ENCODE data around the gene TNFRSF6B.

TNFRSF6B gene

GRCh38 chr20:63699466-63700198 is 3.2 kb downstream of the TNFRSF6B start:
- DNase-seq (ENCODE audit: low read depth) = no peak
- no peak for TF ChIP-seq CTCF (IDR thresholded peaks at IDR 0.05; ENCODE audit: insufficient read depth, low read depth, low read length, missing control alignments)
- no peak overlapping the region for H3K4me3 ChIP-seq (ENCODE audit: low read depth, low read length)

DNA sequence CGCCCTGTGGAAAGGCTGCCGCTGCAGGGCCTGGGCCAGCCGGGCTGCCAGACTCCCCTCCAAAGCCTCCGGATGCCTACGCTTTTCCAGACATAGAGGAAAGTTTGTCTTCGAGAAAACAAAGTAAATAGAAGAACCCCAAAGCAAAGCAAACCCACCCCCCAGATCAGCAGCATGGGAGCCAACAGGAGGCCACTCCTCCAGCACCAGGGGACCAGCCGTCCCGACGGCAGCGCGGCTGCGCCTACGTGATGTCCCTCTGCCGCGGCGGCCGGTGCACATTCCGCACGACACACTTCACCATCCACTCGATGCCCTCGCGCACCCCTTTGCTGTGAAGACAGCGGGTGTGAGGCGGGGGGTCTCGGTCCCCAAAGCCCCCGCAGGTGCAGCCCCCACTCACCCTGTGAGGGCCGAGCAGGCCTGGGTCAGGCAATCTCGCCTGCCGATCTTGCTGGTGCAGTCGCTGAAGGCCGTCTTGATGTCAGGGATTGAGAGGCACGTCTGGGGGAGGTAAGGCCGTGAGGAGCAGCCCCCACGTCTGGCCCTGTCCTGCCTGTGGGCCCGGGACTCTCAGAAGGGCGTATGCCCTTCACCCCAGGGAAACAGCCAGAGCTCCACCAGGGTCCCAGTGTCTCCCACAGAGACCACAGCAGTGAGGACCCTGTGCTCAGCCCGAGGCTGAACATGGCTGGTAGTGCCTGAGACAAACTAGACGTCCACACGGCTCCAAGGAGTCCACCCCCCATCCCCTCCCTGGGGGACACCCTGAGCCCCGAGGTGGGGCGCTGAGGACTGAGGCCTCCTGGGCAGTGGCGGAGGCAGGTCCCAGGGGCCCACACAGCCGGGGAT is 4.0 kb downstream of the TNFRSF6B start:
- DNase-seq (ENCODE audit: low read depth) = no peak
- H3K4me3 ChIP-seq (ENCODE audit: low read depth, low read length) = no peak overlapping the region
- no peak for TF ChIP-seq CTCF (IDR thresholded peaks at IDR 0.05; ENCODE audit: insufficient read depth, low read depth, low read length, missing control alignments)

GRCh38 chr20:63701051-63701328 is 4.5 kb downstream of the TNFRSF6B start:
- TF ChIP-seq CTCF (IDR thresholded peaks at IDR 0.05; ENCODE audit: insufficient read depth, low read depth, low read length, missing control alignments) = no peak
- DNase-seq (ENCODE audit: low read depth) = no peak
- no peak overlapping the region for H3K4me3 ChIP-seq (ENCODE audit: low read depth, low read length)

DNA sequence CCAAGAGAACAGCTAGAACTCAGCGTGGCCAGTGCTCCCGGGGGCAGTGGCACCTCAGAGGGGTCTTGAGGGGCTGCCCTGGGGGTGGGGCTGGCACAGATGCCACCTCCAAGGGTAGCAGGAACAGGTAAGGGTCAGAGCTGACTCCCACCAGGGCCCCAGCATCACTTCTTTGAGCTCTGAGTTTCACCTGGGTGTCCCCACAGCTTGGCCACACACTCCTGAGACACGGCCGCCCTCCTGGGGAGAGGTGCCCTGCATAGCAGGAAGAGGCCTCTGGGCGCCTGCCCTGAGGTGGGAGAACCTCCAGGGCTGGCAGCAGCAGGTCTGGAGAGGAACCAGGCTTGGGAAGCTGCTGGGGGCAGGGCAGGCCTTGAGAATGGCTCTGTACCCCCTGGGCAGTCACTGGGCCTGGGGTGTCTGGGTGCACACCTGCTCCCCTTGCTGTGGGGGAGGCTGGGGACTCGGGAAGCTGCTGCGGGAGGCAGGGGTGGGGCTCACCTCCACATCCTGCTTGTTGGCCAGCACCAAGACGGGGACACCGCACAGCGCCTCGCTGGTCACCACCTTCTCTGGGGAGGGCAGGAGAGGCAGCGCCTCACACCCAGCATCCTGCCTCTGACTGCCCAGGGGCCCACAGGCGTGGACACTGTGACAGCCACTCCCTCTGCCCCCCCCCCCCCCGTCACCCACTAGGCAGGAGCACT is 5.0 kb downstream of the TNFRSF6B start:
- no peak for TF ChIP-seq CTCF (IDR thresholded peaks at IDR 0.05; ENCODE audit: insufficient read depth, low read depth, low read length, missing control alignments)
- DNase-seq (ENCODE audit: low read depth) = no peak
- H3K4me3 ChIP-seq (ENCODE audit: low read depth, low read length) = no peak overlapping the region

DNA sequence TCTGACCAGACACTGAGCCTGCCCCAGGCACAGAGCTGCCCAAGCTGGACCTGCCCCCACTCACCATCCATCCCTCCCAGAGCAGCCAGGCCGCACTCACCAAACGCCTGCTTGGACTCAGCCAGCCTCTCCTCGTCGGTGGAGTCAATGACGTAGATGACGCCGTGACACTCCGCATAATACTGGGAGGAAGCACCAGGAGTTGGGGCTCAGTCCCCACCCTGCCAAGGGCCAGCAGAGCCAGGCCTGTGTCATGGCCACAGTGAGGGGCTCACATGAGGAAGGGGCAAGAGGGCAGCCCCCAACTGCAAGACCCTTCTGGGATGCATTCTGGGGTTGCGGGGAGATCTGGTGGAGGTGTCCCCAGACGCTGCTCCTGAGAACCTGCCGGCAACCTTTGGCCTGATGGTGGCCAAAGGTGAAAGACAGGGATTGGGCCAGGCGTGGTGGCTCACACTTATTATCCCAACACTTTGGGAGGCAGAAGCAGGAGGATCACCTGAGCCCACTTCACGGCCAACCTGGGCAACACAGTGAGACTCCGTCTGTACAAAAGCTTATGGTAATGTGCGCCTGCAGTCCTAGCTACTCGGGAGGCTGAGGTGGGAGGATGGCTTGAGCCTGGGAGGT is 5.7 kb downstream of the TNFRSF6B start:
- TF ChIP-seq CTCF (IDR thresholded peaks at IDR 0.05; ENCODE audit: insufficient read depth, low read depth, low read length, missing control alignments) = no peak

GRCh38 chr20:63702751-63703470 is 6.5 kb downstream of the TNFRSF6B start:
- no peak overlapping the region for H3K4me3 ChIP-seq (ENCODE audit: low read depth, low read length)
- no peak for DNase-seq (ENCODE audit: low read depth)
- TF ChIP-seq CTCF (IDR thresholded peaks at IDR 0.05; ENCODE audit: insufficient read depth, low read depth, low read length, missing control alignments) = no peak

More for the DNA sequence above, 5.7 kb downstream of the TNFRSF6B start:
- no peak overlapping the region for H3K4me3 ChIP-seq (ENCODE audit: low read depth, low read length)
- no peak for DNase-seq (ENCODE audit: low read depth)
